ENCODE data around the gene CPT1A.
"Not testable (repeated sequence)": the region's sequence is repeated elsewhere in the genome, so short reads cannot be mapped to it uniquely, and the experiment has no call there.

The CPT1A gene

DNA sequence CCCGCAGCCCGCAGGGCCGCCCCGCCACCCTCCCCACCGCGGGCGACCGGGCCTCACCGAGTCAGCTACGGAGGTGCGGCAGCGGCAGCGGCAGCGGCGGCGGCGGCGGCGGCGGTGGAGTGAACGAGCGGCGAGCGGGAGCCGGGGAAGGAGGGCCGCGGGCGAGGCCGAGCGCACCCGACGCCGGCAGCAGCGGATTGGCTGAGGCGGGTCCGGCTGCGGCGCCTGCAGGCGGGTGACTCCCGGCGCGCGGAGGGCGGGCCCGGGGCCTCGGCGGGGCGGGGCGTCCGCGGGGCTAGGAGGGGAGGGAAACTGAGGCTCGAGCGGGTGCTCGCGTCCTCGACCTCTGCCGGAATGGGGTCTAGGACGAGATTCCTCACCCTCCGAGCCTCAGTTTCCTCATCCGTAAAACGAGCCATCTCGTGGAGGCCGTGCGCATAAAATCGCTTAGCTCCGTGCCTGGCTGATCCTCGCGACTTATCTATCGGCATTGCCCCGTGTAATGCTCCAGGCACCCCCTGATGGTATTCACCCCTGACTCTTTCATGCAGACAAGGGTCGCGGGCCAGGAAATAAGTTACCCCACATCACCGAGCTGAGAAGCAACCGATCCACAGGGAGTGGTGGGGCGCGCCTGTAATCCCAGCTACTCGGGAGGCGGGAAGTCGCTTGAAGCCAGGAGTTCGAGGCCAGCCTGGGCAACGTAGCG, at the start of gene CPT1A:
CPT1A (minus strand) TSS at position 199 of the 709 bp plus-strand sequence. CDS start 26,442 bp downstream, outside the sequence.
- DNase-seq (ENCODE audit: low spot score) = no peak

DNA sequence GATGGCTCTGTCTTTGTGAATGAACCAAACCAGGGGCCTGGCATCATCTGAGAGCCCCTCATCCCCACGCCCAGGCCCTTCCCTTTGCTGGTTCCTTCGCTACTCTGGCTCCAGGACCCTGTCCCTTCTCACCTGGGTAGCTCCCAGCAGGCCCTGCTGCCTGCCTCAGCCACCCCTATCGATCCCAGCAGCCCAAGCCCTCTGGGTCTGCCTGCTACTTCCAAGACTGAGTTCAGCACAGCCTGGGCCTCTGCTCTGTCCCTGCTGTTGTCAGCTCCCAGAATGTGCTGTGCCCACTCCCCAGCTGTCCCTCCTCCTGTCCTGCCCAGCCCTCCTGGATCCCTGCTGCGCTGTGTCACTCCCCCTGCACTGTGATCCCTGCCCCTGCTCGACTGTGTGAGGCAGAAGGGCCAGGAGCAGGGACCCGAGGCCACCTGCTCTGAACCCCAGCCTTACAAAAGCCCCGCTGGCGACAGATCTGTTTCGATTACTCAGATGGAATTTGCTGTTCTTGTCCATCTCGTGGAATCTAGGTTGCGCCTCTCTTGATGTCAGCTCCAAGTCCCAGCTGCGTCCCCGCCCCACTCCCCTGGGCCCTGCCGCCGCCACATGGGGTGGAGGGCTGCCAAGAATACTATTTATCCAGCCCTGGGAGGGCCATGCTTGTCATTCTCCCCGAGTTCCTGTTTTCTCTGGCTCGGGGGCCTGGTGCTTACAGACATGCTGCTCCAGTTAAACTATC, 48.9 kb upstream of the CPT1A start:
- DNase-seq (ENCODE audit: low spot score) = no peak

DNA sequence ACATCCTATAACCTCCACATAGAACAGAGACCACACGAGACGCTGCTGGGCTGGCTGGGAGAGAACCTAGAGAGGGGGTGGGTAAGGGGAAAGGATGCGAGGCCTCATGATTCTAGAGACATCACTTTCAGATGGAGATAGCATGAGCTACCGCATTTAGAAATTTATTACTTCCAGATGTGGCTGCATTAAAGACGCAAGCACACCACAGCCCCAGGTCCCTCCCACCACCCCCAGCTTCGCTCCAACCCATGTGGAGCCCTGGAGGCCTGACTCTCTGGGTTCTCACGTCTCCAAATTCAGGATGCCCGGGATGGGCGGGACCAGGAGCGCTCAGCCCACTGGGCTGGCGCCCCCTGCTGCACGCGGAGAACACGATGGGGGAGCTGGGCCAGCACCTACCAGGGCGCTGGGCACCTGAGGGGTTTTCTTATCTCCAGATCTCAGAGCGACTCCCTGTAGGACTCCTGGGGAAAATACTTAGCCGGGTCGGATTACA, 48.3 kb upstream of the CPT1A start:
- no peak for DNase-seq (ENCODE audit: low spot score)

DNA sequence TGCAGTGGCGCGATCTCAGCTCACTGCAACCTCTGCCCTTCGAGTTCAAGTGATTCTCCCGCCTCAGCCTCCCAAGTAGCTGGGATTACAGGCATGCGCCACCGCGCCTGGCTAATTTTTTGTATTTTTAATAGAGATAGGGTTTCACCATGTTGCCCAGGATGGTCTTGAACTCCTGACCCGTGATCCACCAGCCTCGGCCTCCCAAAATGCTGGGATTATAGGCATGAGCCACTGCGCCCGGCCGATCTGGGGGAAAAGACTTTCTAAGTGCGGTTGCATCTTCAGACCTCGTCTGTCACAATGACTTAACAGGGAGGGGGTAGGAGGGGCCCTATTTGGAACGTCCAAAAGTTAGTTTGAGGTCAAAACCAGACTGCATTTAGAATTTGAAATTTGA, 43.1 kb upstream of the CPT1A start:
- DNase-seq (ENCODE audit: low spot score) = not testable (repeated sequence)

DNA sequence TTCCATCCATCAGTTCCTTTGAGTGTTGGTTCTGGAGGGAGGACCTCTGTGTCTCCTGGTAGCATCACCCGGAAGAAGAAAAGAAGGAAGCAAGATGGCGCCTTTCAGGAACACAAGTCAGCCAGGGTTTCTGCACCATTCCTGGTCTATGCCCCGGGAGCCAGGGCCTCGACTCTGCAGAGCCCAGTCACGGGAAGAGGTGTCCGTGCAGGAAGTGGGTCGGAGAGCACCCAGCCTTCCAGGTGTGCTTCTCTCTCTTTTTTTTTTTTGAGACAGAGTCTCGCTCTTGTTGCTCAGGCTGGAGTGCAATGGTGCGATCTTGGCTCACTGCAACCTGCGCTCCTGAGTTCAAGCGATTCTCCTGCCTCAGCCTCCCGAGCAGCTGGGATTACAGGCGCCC, 40.7 kb upstream of the CPT1A start:
- no peak for DNase-seq (ENCODE audit: low spot score)

DNA sequence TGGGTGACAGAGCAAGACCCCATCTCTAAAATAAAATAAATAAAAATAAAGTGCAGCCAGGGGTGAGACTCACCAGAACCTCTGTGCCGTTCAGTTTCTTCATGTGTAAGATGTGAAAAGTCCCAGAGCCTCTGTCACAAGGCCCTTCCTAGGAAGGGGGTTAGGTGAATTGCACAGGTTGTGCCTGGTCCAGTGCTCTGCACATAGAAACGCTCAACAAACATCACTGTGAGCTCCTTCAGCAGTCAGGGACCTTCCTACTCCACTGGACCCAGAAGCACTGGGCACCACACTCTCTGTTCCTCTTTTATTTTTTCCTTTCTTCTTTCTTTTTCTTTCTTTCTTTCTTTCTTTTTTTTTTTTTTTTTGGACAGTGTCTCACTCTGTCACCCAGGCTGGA, 39.6 kb upstream of the CPT1A start:
- DNase-seq (ENCODE audit: low spot score) = no peak

DNA sequence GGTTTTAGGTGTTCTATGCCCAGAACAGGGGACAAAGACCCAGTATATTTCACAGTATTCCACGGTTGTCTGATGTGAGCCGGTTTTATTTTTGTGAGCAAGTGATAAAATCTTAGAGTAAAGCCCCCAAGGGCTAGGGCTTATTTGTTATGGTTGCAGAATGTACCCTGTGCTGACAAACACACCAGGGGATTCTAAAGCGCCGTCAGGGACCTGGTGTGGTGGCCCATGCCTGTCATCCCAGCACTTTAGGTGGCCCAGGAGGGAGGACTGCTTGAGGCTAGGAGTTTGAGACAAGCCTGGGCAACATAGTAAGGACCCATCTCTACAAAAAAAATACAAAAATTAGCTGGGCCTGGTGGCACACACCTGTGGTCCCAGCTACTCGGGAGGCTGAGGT, 39.1 kb upstream of the CPT1A start:
- no peak for DNase-seq (ENCODE audit: low spot score)

DNA sequence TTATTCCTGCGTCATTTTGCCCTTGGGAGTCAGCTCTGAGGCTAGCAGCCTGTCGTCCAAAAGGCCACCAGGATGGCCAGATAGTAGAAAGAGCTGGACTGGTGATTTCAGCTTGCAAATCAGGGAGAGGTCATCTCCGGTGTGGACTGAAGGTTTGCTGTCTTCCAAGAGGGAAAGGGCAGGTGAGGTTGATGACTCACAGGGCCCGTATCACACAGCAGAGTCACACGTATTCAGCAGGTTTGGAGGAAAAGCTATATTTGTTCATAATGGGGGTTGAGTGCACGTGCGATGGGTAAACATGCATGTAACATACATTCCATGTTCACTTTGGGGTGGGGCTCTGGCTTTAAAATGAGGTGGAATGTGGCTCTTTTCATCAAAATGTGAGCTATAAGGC, 36.3 kb upstream of the CPT1A start:
- DNase-seq (ENCODE audit: low spot score) = no peak

DNA sequence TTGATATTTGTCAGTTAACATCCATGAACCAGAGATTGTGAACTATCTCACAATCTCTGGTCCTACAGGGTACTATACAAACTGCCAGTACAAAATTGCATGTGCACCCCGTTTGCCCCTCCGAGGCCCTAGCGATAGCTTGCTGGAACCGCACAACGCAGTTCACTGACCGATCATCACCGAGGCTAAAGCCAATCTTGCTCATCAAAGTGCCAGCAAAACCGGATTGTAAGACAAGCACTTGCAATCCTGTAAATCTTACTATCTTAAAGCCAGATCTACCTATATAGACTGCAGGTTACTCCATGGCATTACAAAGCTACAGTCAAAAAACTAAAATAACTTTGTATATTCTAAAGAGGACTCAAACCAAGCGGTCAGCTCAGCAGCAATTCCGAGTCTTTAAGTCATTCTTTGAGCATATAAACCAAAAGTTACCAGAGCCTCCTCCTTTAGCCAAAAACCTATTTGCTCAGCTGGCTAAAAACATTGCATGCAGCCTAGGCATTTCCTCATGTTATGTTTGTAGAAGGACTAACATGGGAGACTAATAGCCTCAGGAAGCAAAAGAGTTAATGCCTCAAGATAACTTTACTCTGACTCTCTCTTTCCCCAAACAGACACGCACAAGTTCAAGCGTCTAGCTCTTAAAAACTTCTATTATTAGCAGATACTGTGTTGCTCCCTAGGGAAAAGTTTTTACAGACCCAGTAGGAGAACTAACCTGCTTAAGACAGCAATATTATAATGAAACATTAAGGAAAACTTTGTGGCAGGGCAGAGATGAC, 30.7 kb upstream of the CPT1A start:
- no peak for DNase-seq (ENCODE audit: low spot score)

DNA sequence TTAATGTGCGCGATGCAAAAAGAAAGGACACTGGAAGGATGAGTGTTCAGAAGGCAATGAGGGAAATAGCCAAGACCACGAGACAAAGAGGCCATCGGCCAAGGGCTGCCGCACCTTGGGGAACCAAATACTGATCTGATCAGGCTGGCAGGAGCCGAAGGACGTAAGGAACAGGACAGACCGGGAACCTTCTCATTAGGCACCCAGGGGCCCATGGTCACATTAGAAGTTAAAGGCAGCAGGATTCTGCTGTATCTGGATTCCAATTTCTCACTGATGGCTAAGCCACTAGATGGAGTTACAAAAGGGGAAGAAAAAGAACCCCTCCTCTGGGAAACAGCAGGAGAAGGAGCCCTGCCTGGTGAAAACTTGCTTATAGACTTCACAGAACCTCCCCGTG, 28.8 kb upstream of the CPT1A start:
- no peak for DNase-seq (ENCODE audit: low spot score)

DNA sequence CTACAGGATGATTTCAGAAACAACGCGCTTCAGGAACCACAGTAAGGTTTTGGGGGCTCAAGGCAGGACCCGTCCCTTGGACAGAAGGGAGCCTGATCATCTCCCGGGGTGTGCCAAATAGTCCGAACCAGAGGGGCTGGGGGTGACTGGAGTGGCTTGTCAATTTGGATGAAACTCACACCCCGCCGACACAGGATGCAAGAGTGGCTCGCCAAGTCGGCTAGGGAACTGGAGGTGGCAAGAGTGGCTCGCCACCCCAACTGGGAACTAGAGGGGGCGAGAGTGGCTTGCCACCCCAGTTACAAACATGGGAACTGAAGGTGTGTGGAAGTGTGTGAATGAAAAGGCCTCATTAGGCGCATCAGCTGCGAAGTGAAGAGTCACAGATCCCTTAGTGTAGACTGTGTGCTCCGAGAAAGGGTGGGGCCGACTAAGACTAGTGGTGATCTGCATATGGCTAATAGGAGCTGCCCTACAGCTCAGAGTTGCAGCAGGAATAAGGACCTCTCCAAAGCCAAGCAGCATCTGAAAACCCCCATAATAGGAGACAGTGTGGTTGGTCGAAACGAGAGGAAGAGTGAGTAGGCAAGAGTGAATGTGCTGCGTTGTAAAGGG, 26.6 kb upstream of the CPT1A start:
- DNase-seq (ENCODE audit: low spot score) = no peak

DNA sequence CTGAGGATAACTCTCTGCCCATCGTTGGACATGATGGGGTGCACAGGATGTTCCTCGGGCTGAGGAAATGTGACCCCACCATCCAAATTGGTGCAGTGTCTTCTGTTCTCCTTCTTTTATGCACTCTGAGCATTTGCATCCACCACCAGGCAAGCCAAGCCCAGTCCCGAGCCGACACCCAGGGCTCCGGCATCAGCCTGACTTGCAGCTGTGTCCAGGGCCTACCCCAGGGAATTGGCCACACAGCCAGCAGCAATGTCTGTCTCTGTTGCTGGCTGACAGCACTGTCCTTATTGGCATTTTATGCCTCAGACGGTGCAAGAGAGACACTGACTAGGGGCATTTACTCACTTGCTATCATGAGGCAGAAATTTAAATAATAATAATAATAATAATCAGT, 25.4 kb upstream of the CPT1A start:
- no peak for DNase-seq (ENCODE audit: low spot score)

DNA sequence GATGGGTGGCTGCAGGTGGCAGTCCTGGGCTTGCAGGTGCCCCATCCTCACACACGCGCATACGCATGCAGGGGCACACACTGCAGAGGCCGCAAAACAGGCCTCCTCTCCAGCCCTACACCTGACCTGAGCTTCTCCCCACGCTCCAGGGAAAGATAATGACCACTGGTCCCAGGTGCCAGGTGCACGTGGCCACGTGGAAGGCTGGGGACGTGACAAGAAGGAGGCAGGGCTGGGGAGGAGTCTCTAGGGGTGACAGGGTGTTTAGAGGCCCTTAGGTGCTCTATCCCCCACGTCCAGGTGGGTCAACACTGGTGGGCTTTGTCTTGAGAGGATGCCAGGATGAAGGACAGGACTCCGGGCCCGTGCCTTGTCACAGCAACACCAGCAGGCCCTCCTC, 23.5 kb upstream of the CPT1A start:
- DNase-seq (ENCODE audit: low spot score) = no peak

DNA sequence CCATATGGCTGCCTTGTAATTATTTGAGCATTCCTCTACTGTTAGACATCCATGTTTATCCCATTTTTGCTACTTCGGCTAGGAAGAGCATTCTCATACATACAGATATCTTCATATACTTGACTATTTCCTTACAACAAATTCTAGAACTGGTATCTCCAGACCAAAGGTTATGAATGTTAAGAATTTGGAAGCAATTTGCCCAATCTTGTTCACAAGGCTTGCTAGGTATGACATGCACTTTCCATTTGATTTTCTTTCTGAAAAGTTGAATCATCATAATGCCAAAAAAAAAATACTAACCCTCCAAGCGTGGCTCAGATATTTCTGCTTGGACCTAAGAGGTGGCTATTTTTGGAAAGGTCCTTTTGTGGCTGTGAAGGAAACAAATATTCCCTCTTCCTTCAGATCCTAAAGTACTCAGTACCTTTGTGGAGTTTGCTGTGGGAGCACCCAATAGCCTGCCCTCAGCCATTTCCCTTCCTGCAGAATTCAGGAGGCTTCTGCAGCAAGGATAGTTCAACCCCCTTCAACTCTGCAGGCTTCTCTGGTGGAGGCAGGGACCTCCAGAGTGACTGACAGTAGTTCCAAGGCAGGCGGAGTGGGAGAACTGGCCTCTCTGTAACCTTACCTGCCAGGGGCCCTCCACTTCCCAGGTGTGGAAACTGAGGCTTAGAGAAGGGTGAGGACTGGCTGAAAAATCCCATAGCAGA, 22.0 kb upstream of the CPT1A start:
- DNase-seq (ENCODE audit: low spot score) = no peak

DNA sequence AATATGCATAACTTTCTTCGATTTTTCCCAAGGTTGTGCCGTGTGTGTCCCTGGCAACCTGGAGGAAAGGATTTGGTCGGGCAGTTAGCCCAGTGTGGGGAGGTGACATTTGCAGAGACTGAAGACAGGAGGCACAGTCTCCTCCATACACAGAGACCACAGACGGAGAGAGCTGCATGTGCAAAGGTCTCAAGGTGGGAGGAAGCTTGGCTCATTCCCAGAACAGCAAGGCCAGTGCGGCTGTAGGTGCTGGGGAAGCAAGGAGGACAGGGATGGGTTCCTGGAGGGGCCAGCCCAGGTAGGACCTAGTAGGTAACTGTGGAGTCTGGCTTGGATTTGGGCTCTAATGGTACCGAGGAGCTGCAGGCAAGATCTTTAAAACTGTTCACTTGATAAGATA, 20.7 kb upstream of the CPT1A start:
- no peak for DNase-seq (ENCODE audit: low spot score)

DNA sequence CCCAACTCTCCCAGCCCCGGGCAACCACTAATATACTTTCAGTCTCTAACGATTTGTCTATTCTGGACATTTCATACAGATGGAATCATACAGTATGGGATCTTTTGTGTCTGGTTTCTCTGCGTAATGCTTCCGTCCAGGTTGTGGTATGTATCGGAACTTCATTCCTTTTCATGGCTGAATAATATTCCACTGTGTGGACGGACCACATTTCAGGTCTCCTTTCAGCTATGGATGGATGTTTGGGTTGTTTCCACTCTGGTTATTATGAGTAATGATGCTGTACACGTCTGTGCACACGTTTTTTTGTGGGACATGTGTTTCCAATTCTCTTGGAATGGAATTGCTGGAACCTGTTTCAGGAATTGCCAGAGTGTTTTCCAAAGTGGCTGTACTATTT, 17.4 kb upstream of the CPT1A start:
- DNase-seq (ENCODE audit: low spot score) = no peak

DNA sequence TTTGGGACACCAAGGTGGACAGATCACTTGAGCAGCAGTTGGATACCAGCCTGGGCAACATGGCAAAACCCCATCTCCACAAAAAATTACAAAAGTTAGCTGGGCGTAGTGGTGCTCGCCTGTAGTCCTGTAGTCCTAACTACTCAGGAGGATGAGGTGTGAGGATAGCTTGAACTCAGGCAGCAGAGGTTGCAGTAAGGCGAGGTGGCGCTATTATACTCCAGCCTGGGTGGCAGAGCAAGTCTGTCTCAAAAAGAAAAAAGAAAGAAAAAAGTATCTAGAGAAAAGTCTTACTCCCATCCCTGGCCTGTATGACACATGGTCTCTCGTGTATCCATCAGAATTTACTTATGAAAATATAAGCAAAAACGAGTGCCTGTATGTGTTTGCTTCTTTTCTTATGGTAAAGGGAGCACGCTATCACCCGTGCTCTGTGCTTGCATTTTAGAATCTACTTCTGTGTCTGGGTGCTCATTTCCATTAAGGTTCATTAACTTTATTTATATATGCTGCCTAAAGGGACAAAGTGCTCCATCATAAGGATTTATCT, 15.4 kb upstream of the CPT1A start:
- DNase-seq (ENCODE audit: low spot score) = no peak

DNA sequence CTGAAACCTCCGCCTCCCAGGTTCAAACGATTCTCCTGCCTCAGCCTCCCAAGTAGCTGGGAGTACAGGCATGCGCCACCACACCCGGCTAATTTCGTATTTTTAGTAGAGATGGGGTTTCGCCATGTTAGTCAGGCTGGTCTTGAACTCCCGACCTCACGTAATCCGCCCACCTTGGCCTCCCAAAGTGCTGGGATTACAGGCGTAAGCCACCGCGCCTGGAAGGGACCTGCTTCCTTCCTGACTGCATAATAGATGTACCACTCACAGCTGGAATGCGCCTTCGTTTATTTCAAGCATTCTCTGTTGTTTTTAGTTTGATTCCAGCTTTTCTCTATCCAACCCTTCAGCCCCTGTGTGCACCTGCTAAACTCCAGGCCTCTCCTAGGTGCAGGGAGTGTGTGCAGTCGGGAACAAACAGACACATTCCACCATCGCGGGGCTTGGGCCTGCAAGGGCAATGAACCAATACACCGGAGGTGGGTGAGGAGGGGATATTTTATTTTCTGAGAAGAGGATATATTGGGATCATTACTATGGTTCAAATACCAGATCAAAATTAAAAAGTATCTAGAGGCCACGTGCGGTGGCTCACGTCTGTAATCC, 14.8 kb upstream of the CPT1A start:
- DNase-seq (ENCODE audit: low spot score) = not testable (repeated sequence)

DNA sequence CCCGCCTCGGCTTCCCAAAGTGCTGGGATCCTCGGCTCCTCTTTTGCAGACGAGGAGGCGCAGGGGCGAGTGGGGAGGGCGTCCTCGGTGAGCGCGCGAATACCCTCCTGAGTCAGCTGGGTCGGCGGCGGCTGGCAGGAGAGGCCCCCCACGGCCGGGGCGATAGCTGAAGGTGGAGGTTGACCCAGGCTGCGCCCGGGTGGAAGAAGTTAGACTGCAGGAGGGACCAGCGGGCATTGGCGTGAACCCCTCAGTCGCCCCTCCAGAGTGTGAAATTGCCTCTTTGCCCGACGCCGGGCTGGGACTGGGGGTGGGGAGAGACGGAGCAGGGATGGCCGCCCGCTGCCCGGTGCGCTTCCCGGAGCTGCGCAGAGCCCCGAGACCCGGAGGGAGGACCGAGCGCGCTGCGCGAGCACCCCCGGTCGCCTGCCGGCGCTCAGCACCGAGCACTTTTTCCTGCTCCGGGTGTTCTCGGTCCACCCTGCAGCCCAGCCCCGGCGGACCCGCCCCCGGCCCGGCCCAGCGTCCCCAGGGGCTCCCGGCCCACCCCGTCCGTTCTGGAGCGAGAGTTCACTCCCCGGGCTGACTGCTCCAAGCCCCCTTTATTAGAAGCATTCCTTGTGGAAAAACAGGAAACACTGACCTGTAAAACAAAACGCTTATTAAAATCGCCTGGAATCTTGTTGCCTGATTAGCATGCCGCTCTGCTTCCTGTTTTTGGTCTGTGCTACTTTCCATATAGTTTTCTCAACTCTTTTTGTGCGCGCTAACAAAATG, 13.7 kb upstream of the CPT1A start:
- DNase-seq (ENCODE audit: low spot score) = no peak

Measured in cerebellar cortex (tissue), 1 donor.